ENCODE data around the gene FLVCR1. TPM values are rescaled to one million over a fixed set of nuclear protein-coding genes. Genes with fewer than 3 reads are reported as not detected.
"Not testable (repeated sequence)": the region's sequence is repeated elsewhere in the genome, so short reads cannot be mapped to it uniquely, and the experiment has no call there.

Gene FLVCR1
- total and polyA plus RNA-seq, 4 donors: 0.85 to 14.6 (median 2.4) TPM

DNA sequence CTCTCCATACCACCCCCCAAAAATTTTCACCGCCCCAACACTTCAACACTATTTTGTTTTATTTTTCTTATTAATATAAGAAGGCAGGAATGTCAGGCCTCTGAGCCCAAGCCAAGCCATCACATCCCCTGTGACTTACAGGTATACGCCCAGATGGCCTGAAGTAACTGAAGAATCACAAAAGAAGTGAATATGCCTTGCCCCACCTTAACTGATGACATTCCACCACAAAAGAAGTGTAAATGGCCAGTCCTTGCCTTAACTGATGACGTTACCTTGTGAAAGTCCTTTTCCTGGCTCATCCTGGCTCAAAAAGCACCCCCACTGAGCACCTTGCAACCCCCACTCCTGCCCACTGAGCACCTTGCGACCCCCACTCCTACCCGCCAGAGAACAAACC lies 56.0 kb downstream of the FLVCR1 start:
- H3K4me1 ChIP-seq (ENCODE audit: control insufficient read depth in 4 of 4, insufficient read depth in 4 of 4, low read length in 3 of 4); H3K27ac ChIP-seq (ENCODE audit: low read depth in 1 of 2, low read length in 2 of 2); H3K4me3 ChIP-seq (ENCODE audit: low read depth in 1 of 3, low read length in 3 of 3); H3K9ac ChIP-seq (ENCODE audit: low read depth in 1 of 2, low read length in 2 of 2); H3K36me3 ChIP-seq (ENCODE audit: control insufficient read depth in 4 of 4, insufficient read depth in 3 of 4, low read depth in 1 of 4, low read length in 3 of 4); DNase-seq (ENCODE audit: low spot score); H3K9me3 ChIP-seq (ENCODE audit: control insufficient read depth in 4 of 4, low read length in 3 of 4); H3K27me3 ChIP-seq (ENCODE audit: control insufficient read depth in 4 of 4, insufficient read depth in 4 of 4, low read length in 3 of 4): not testable (repeated sequence)
- WGBS: 88% methylated on average over 4 of the region's 5 CpGs

GRCh38 chr1:212914789-212915188 lies 56.7 kb downstream of the FLVCR1 start:
- Histone ChIP-seq H3K36me3 (ENCODE audit: control insufficient read depth in 4 of 4, insufficient read depth in 3 of 4, low read depth in 1 of 4, low read length in 3 of 4) (no peaks in the 10 kb centered on the region), H3K9me3 (ENCODE audit: control insufficient read depth in 4 of 4, low read length in 3 of 4) (no peaks in the 10 kb centered on the region), H3K9ac (ENCODE audit: low read depth in 1 of 2, low read length in 2 of 2) (no peak overlapping the region), H3K4me1 (ENCODE audit: control insufficient read depth in 4 of 4, insufficient read depth in 4 of 4, low read length in 3 of 4) (no peaks in the 10 kb centered on the region), H3K4me3 (ENCODE audit: low read depth in 1 of 3, low read length in 3 of 3) (no peak overlapping the region), H3K27ac (ENCODE audit: low read depth in 1 of 2, low read length in 2 of 2) (no peak overlapping the region), H3K27me3 (ENCODE audit: control insufficient read depth in 4 of 4, insufficient read depth in 4 of 4, low read length in 3 of 4) (no peaks in the 10 kb centered on the region)
- 69% methylated on average over 3 of the region's 3 CpGs for WGBS
- no peak for DNase-seq (ENCODE audit: low spot score)
- no peak for TF ChIP-seq HNF4G (IDR thresholded peaks at IDR 0.05)
- TF ChIP-seq EGR1 (IDR thresholded peaks at IDR 0.05; ENCODE audit: low read depth in 2 of 2): no peak
- no peak for TF ChIP-seq SP1 (IDR thresholded peaks at IDR 0.05)
- TF ChIP-seq HNF4A (conservative IDR thresholded peaks at IDR 0.05): no peak
- no peak for TF ChIP-seq TAF1 (conservative IDR thresholded peaks at IDR 0.05)

GRCh38 chr1:212915245-212916091 lies 57.4 kb downstream of the FLVCR1 start:
- Histone ChIP-seq H3K36me3 (ENCODE audit: control insufficient read depth in 4 of 4, insufficient read depth in 3 of 4, low read depth in 1 of 4, low read length in 3 of 4) (no peaks in the 10 kb centered on the region), H3K27ac (ENCODE audit: low read depth in 1 of 2, low read length in 2 of 2) (no peak overlapping the region), H3K4me1 (ENCODE audit: control insufficient read depth in 4 of 4, insufficient read depth in 4 of 4, low read length in 3 of 4) (no peaks in the 10 kb centered on the region), H3K9me3 (ENCODE audit: control insufficient read depth in 4 of 4, low read length in 3 of 4) (no peaks in the 10 kb centered on the region), H3K9ac (ENCODE audit: low read depth in 1 of 2, low read length in 2 of 2) (no peak overlapping the region), H3K27me3 (ENCODE audit: control insufficient read depth in 4 of 4, insufficient read depth in 4 of 4, low read length in 3 of 4) (no peaks in the 10 kb centered on the region), H3K4me3 (ENCODE audit: low read depth in 1 of 3, low read length in 3 of 3) (no peak overlapping the region)
- WGBS: 62% methylated on average over 13 of the region's 13 CpGs
- no peak for DNase-seq (ENCODE audit: low spot score)
- TF ChIP-seq RAD21 (IDR thresholded peaks at IDR 0.05): peak; percentile 65 to 81
- TF ChIP-seq, protein P1, sequence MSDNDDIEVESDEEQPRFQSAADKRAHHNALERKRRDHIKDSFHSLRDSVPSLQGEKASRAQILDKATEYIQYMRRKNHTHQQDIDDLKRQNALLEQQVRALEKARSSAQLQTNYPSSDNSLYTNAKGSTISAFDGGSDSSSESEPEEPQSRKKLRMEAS (IDR thresholded peaks at IDR 0.05): no peak
- TF ChIP-seq, protein P2, sequence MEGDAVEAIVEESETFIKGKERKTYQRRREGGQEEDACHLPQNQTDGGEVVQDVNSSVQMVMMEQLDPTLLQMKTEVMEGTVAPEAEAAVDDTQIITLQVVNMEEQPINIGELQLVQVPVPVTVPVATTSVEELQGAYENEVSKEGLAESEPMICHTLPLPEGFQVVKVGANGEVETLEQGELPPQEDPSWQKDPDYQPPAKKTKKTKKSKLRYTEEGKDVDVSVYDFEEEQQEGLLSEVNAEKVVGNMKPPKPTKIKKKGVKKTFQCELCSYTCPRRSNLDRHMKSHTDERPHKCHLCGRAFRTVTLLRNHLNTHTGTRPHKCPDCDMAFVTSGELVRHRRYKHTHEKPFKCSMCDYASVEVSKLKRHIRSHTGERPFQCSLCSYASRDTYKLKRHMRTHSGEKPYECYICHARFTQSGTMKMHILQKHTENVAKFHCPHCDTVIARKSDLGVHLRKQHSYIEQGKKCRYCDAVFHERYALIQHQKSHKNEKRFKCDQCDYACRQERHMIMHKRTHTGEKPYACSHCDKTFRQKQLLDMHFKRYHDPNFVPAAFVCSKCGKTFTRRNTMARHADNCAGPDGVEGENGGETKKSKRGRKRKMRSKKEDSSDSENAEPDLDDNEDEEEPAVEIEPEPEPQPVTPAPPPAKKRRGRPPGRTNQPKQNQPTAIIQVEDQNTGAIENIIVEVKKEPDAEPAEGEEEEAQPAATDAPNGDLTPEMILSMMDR (IDR thresholded peaks at IDR 0.05; ENCODE audit: low read depth, low read length, missing input control): peak; percentile 35

DNA sequence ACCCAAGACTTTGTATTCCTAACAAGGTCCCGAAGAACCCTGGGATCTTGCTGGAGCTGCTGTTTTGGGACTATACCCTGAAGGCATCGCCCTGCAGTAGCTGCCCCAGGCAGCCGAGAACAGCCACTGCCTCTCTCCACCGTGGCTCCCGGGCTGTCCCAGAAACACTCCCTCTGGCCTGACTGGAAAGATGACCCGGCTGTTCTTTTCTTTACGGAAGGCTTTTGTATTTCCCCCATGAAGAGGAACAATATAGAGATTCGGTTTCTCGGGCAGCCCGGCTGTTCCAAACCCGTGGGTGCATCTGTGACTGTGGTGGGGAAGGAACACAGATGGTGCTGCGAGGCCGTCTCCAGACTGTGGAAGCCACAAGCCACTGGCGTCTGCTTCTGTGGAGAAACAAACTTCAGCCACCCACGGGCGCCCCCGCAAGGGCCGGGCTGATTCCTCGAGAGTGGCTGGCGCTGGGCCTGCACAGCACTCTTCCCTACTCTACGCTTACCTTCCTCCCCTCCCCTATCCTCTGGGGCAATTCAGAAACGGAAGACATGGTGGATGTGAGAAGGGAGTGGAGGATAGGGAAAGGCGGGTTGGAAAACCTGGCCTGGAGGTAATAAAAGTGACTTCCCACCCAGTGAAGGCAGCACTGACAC lies 58.5 kb downstream of the FLVCR1 start:
- WGBS: 56% methylated on average over 23 of the region's 23 CpGs
- H3K9me3 ChIP-seq (ENCODE audit: control insufficient read depth in 4 of 4, low read length in 3 of 4): no peaks in the 10 kb centered on the region
- no peak overlapping the region for H3K27ac ChIP-seq (ENCODE audit: low read depth in 1 of 2, low read length in 2 of 2)
- H3K4me1 ChIP-seq (ENCODE audit: control insufficient read depth in 4 of 4, insufficient read depth in 4 of 4, low read length in 3 of 4): no peaks in the 10 kb centered on the region
- H3K9ac ChIP-seq (ENCODE audit: low read depth in 1 of 2, low read length in 2 of 2): no peak overlapping the region
- H3K27me3 ChIP-seq (ENCODE audit: control insufficient read depth in 4 of 4, insufficient read depth in 4 of 4, low read length in 3 of 4): no peaks in the 10 kb centered on the region
- no peak overlapping the region for H3K4me3 ChIP-seq (ENCODE audit: low read depth in 1 of 3, low read length in 3 of 3)
- H3K36me3 ChIP-seq (ENCODE audit: control insufficient read depth in 4 of 4, insufficient read depth in 3 of 4, low read depth in 1 of 4, low read length in 3 of 4): no peaks in the 10 kb centered on the region
- DNase-seq (ENCODE audit: low spot score): no peak
- TF ChIP-seq EGR1 (IDR thresholded peaks at IDR 0.05; ENCODE audit: low read depth in 2 of 2) (no peak), FOXA2 (IDR thresholded peaks at IDR 0.05) (no peak), RAD21 (IDR thresholded peaks at IDR 0.05) (no peak), HNF4G (IDR thresholded peaks at IDR 0.05) (no peak), GABPA (IDR thresholded peaks at IDR 0.05 in 1 of 2, conservative IDR thresholded peaks at IDR 0.05 in 1 of 2) (no peak), NR2F2 (IDR thresholded peaks at IDR 0.05) (no peak), RXRA (IDR thresholded peaks at IDR 0.05) (no peak), JUND (IDR thresholded peaks at IDR 0.05) (no peak), YY1 (IDR thresholded peaks at IDR 0.05) (no peak)
- TF ChIP-seq, protein P3, sequence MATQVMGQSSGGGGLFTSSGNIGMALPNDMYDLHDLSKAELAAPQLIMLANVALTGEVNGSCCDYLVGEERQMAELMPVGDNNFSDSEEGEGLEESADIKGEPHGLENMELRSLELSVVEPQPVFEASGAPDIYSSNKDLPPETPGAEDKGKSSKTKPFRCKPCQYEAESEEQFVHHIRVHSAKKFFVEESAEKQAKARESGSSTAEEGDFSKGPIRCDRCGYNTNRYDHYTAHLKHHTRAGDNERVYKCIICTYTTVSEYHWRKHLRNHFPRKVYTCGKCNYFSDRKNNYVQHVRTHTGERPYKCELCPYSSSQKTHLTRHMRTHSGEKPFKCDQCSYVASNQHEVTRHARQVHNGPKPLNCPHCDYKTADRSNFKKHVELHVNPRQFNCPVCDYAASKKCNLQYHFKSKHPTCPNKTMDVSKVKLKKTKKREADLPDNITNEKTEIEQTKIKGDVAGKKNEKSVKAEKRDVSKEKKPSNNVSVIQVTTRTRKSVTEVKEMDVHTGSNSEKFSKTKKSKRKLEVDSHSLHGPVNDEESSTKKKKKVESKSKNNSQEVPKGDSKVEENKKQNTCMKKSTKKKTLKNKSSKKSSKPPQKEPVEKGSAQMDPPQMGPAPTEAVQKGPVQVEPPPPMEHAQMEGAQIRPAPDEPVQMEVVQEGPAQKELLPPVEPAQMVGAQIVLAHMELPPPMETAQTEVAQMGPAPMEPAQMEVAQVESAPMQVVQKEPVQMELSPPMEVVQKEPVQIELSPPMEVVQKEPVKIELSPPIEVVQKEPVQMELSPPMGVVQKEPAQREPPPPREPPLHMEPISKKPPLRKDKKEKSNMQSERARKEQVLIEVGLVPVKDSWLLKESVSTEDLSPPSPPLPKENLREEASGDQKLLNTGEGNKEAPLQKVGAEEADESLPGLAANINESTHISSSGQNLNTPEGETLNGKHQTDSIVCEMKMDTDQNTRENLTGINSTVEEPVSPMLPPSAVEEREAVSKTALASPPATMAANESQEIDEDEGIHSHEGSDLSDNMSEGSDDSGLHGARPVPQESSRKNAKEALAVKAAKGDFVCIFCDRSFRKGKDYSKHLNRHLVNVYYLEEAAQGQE (IDR thresholded peaks at IDR 0.05): no peak
- TF ChIP-seq, protein P1 (IDR thresholded peaks at IDR 0.05): no peak

All from liver (tissue), 9 donors.